NCI-H1694 (cell line): ENCODE measurements around the gene DMXL2.
A peak's percentile ranks its signal among the peaks of the same experiment; 100 is the strongest.
"Not testable (repeated sequence)": the region's sequence is repeated elsewhere in the genome, so short reads cannot be mapped to it uniquely, and the experiment has no call there.

Source experiments
- DNase-seq: peaks from one replicate; lab custom pipeline; 2025; lab: John Stamatoyannopoulos, UW

Gene DMXL2

GRCh38 chr15:51622604-51623370 is at the start of gene DMXL2:
DMXL2 (minus strand) TSS chr15:51622771; CDS start chr15:51622545, 226 bp downstream.
- DNase-seq = peak; percentile 84

GRCh38 chr15:51672155-51672687 is 49.6 kb upstream of the DMXL2 start:
- no peak for DNase-seq

DNA sequence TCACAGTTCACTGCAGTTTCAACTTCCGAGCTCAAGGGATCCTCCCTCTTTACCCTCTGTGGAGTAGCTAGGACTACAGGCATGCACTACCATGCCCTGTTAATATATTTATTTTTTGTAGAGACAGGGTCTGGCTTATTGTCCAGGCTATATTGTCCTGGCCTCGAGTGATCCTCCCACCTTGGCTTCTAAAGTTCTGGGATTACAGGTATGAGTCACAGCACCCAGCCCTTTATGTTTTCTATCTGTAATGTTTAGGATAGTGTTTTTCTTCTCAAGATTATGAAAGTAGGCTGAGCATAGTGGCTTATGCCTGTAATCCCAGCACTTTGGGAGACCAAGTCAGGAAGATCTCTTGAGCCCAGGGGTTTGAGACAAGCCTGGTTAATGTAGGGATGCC is 46.8 kb upstream of the DMXL2 start:
- DNase-seq = no peak

GRCh38 chr15:51668446-51668845 is 45.9 kb upstream of the DMXL2 start:
- no peak for DNase-seq

GRCh38 chr15:51667478-51667877 is 44.9 kb upstream of the DMXL2 start:
- DNase-seq = no peak

DNA sequence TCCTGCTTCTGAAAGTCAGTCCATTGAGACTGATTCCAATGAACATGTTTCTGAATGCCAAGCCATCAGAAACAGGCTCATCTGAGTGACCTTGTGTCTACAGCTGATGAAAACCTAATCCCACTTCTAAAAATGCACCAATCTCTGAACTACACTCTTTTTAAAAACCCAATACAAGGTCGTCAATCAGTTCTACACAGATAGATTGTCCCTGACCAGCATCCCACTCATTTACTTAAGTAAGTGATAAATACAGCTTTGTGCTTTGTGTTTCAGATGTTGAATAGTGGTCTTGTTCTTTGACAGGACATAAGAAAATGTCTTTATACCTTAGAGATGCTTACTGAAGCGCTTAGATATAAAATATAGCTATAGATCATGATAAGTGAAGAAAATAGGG is 38.5 kb upstream of the DMXL2 start:
- no peak for DNase-seq

DNA sequence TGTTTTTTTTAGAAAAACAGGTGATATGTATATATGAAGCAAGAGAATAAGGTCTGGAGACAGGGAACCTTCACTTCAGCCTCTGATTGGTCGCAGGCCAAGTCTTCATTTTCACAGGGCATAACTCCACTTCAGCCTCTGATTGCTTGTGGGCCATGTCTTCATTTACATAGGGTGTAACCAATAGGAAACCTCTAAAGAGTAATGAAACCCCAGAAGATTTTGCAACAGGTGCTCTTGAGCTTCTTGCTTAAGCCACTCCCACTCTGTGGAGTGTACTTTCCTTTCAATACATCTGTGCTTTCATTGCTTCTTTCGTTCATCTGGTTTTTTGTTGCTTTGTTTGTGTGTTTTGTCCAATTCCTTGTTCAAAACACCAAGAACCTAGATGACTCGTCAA is 36.1 kb upstream of the DMXL2 start:
- no peak for DNase-seq

DNA sequence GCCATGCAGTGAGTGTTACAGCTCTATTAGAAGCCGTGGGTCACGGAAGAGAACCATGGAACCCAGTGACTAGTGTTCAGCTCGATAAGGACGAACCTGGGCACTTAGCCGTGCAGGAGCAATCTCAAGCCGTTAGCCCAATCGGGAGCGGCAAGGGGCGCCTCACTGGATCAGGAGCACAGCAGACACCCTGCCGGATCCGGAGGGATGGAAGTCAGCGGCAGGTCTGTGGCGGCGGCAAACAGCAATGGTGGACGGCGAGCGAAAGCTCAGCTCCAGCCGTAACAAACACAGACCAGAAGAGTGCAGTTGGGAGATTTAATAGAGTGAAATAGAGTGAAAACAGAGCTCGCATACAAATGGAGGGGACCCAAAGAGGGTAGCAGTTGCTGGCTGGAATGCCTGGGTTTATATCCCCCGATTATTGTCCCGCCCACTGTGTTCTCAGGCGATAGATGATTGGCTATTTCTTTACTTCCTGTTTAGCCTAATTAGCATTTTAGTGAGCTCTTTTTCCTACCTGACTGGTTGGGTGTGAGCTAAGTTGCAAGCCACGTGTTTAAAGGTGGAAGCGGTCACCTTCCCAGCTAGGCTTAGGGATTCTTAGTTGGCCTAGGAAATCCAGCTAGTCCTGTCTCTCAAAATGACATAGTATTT is 33.0 kb upstream of the DMXL2 start:
- DNase-seq = not testable (repeated sequence)

GRCh38 chr15:51652084-51652668 is 29.6 kb upstream of the DMXL2 start:
- no peak for DNase-seq

DNA sequence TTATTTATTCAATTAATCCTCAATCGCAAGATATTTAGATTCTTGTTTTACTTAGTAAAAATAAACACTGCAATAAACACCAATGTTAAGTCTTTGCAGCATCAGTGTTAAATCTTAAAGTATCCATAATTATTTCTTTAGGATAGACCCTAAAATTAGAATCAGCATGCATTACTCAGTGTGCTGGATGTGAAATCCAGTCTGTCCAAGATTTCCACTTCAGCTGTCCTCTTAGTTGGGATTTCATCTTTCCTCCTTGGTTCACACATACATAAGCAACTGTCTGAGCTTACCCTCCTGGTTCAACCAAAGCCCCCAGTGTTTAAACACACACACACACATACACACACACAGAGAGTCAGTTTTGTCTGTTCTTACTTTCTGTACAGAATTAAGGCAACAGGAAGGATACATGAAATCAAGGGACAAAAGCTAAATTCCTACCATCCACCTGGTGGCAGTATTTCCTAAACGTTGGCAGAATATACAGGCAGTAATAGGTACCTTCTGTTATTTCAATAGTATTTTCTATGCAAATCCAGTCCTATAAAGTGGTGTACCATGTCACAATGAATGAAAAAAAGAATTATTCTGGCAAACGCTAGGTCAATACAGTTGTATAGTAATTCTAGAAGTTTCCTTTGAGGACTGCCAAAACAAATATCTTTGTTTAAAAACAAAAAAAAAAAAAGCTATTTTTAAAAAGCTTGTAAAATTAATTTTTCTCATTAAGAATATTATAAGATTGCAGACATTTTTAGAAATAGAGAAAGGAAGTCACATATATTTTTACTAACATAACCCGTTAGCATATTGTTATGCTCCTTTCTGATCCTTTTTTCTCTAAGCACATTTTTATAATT is 27.3 kb upstream of the DMXL2 start:
- DNase-seq = peak; percentile 86

GRCh38 chr15:51648643-51649042 is 26.1 kb upstream of the DMXL2 start:
- not testable (repeated sequence) for DNase-seq

GRCh38 chr15:51648101-51648500 is 25.5 kb upstream of the DMXL2 start:
- DNase-seq = not testable (repeated sequence)

- peak; percentile 88 for DNase-seq
Observed at GRCh38 chr15:51647128-51647562, 24.6 kb upstream of the DMXL2 start.

DNA sequence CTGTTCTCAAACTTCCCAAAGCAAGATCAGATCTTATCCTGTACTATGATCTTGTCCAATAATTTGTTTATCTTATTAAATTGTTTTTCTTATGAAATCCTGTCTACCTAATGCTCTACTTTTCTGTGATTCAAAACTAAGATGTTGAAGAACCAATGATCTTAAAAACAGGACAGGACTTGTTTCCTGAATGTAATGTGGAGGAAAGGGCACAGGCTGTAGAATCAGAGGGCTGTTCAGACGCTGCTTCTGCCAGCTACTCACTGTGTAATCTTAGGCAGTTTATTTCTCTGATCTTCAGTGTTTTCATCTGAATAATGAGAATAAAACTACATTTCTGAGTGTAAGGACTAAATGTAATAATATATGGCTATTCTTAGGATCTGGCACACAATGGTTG is 20.1 kb upstream of the DMXL2 start:
- DNase-seq = no peak

- no peak for DNase-seq
Observed at GRCh38 chr15:51641490-51642130, 19.0 kb upstream of the DMXL2 start.

DNA sequence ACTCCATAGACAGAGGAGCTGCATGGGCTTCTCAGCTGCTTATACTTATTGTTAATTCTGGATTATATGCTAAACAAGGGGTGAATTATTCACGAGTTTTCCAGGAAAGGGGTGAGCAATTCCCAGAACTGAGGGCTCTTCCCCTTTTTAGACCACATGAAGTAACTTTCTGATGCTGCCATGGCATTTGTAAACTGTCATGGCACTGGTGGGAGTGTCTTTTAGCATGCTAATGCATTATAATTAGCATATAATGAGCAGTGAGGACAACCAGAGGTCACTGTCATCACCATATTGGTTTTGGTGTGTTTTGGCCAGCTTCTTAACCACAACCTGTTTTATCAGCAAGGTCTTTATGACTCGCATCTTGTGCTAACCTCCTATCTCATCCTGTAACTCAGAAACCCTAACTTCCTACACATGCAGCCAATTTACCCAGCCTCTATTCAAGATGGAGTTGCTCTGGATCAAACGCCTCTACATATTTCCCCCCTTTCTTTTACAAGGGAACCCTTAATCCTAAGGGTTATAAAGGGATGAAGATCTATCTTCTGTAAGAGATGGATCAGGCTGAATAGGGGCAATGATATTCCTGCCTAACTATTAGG is 12.1 kb upstream of the DMXL2 start:
- no peak for DNase-seq

DNA sequence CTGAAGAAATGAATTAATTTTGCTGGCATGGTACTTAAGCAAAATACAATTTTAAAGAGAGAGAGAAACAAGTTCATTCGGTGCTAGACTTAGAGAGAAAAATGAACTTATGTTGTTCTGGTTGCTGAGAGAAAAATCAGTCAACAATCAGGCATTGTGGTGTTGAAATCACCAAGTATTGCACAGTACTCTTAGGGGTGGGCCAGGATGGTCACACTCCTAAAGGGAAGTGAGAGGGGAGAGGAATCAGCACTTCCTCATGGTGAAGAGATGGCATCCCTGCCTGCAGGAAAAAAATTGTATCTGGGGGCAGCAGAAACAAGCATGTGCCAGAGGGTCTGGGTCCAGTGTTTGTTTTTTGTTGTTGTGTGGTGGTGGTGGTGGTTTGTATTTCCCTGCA is 7.0 kb upstream of the DMXL2 start:
- DNase-seq = no peak

DNA sequence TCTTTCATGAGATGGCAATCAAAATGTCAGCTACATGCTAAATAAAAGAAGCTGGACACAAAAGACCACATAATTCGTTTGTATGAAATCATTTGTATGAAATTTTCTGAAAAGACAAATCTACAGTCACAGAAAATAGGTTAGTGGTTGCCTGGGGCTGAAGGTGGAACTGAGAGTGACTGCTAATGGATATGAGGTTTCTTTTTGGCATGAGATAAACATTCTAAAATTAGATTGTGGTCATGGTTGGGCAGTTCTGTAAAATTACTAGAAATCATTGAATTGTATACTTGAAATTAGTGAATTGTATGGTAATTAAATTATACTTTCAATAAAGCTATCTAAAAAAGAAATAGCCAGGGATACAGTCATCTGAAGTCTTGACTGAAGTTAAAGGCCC is 2.7 kb upstream of the DMXL2 start:
- DNase-seq = no peak

GRCh38 chr15:51624022-51624421 is 1.5 kb upstream of the DMXL2 start:
- no peak for DNase-seq

- no peak for DNase-seq
Observed at GRCh38 chr15:51623386-51623938, 891 bp upstream of the DMXL2 start.
